IPS-15b (cell line): ENCODE data around the gene TRIM62.

ENCODE experiments used
- H3K27me3 ChIP-seq: one replicate; pipeline ENCODE4 v1.6.1; 2013; ENCODE audit warnings: low read length; ENCODE audit not compliant: control insufficient read depth, insufficient read depth
- H3K36me3 ChIP-seq: one replicate; pipeline ENCODE4 v1.6.1; 2013; ENCODE audit warnings: low read length; ENCODE audit not compliant: control insufficient read depth, insufficient read depth
- H3K4me1 ChIP-seq: one replicate; pipeline ENCODE4 v1.6.1; 2013; ENCODE audit warnings: mild to moderate bottlenecking, low read length; ENCODE audit not compliant: control insufficient read depth, insufficient read depth
- H3K4me3 ChIP-seq: one replicate; pipeline ENCODE4 v1.5.1; 2013; ENCODE audit warnings: low read depth, low read length
- H3K9ac ChIP-seq: one replicate; pipeline ENCODE4 v1.6.1; 2013; ENCODE audit warnings: low read depth, mild to moderate bottlenecking, low read length
- H3K9me3 ChIP-seq: one replicate; pipeline ENCODE4 v1.6.1; 2013; ENCODE audit warnings: mild to moderate bottlenecking, low read length; ENCODE audit not compliant: control insufficient read depth, insufficient read depth

The TRIM62 gene

GRCh38 chr1:33167650-33168447 is 14.0 kb downstream of the TRIM62 start:
- Histone ChIP-seq H3K9me3 (no peaks in the 10 kb centered on the region), H3K27me3 (no peaks in the 10 kb centered on the region), H3K36me3 (no peaks in the 10 kb centered on the region), H3K4me1 (peaks cover 8% of the 10 kb centered on the region), H3K4me3 (no peak overlapping the region), H3K9ac (no peak overlapping the region)

DNA sequence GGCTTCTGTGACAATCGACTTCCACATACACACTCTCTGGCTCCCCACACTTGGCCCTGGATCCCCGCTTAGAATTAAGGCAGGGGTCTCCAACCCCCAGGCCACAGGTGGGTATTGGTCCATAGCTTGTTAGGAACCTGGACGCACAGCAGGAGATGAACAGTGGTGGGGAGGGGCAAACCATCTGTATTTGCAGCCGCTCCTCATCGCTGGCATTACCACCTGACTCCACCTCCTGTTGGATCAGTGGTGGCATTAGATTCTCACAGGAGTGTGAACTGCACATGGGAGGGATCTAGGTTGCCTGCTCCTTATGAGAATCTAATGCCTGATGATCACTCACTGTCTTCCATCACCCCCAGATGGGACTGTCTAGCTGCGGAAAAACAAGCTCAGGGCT is 16.0 kb downstream of the TRIM62 start:
- H3K9me3 ChIP-seq = no peaks in the 10 kb centered on the region
- H3K4me1 ChIP-seq = peaks cover 13% of the 10 kb centered on the region
- H3K9ac ChIP-seq = no peak overlapping the region
- H3K36me3 ChIP-seq = no peaks in the 10 kb centered on the region
- H3K4me3 ChIP-seq = no peak overlapping the region
- no peaks in the 10 kb centered on the region for H3K27me3 ChIP-seq

DNA sequence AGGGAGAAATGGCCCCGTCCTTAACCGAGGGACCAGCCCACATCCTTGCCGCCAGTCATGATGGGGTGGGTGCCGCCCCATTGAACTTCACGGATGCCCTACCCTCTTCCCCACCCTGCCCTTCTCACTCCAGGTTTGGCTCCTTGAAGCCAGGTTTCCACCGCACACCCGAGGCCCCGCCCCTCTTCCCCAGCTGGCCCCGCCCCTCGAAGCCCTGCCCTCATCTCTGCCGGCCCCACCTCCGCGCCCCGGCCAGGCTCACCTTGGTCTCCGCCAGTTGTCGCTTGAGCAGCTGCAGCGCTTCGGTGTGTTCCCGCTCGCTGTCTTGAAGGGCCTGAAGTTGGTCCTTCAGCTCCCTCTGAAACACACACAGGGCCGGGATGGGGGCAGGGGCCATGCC is 16.6 kb downstream of the TRIM62 start:
- peaks cover 14% of the 10 kb centered on the region for H3K4me1 ChIP-seq
- H3K36me3 ChIP-seq = no peaks in the 10 kb centered on the region
- H3K9ac ChIP-seq = no peak overlapping the region
- no peaks in the 10 kb centered on the region for H3K9me3 ChIP-seq
- no peak overlapping the region for H3K4me3 ChIP-seq
- no peaks in the 10 kb centered on the region for H3K27me3 ChIP-seq

GRCh38 chr1:33163621-33164519 is 18.0 kb downstream of the TRIM62 start:
- peaks cover 14% of the 10 kb centered on the region for H3K4me1 ChIP-seq
- H3K4me3 ChIP-seq = no peak overlapping the region

DNA sequence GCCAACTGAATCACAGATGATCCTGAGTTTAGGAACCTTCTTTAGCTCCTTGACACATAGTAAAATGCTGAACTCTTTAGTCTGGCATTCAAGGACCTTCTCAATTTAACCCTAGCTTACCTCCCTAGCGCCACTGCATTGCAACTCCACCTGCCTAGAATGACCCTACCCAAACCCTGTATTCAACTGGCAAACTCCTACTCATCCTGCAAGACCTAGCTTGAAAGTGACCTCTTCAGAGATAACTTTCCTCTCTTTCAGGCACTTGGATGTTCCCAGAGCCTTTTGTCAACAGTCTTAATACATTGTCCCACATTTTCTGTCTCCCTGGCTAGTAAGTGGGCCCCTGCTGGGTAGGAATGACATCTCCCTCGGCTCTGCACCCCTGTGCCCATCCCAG is 19.7 kb downstream of the TRIM62 start:
- H3K9ac ChIP-seq = no peak overlapping the region
- peaks cover 14% of the 10 kb centered on the region for H3K4me1 ChIP-seq
- no peaks in the 10 kb centered on the region for H3K9me3 ChIP-seq
- H3K36me3 ChIP-seq = peaks cover 6% of the 10 kb centered on the region
- no peaks in the 10 kb centered on the region for H3K27me3 ChIP-seq
- H3K4me3 ChIP-seq = no peak overlapping the region

More at GRCh38 chr1:33163621-33164519, 18.0 kb downstream of the TRIM62 start:
- no peaks in the 10 kb centered on the region for H3K9me3 ChIP-seq
- no peaks in the 10 kb centered on the region for H3K27me3 ChIP-seq
- H3K36me3 ChIP-seq = peaks cover 3% of the 10 kb centered on the region
- H3K9ac ChIP-seq = no peak overlapping the region

GRCh38 chr1:33161061-33161681 is 20.7 kb downstream of the TRIM62 start:
- Histone ChIP-seq H3K4me3 (no peak overlapping the region), H3K9ac (no peak overlapping the region)

DNA sequence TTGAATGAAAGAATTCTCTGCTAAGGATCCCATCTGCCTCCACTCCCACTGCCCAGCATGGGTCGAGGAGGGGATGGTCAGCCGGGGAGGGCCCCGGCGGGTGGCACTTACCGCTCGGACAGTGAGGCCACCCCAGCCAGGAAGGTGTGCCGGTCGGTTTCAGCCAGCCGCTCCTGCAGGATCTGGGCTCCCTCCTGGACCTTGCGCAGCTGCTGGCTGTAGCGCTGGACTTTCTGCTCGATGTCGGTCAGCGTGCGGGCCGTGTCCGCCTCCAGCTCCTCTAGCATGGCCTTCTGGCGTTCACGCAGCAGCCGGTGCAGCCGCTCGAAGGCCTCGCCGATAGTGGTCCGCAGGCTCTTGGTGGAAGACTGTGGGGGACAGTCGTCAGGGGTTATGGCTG is 22.3 kb downstream of the TRIM62 start:
- no peak overlapping the region for H3K4me3 ChIP-seq
- peaks cover 11% of the 10 kb centered on the region for H3K4me1 ChIP-seq
- no peaks in the 10 kb centered on the region for H3K27me3 ChIP-seq
- no peaks in the 10 kb centered on the region for H3K9me3 ChIP-seq
- no peak overlapping the region for H3K9ac ChIP-seq
- H3K36me3 ChIP-seq = peaks cover 8% of the 10 kb centered on the region

More at GRCh38 chr1:33161061-33161681, 20.7 kb downstream of the TRIM62 start:
- H3K27me3 ChIP-seq = no peaks in the 10 kb centered on the region
- H3K9me3 ChIP-seq = no peaks in the 10 kb centered on the region
- peaks cover 6% of the 10 kb centered on the region for H3K36me3 ChIP-seq
- H3K4me1 ChIP-seq = peaks cover 14% of the 10 kb centered on the region

DNA sequence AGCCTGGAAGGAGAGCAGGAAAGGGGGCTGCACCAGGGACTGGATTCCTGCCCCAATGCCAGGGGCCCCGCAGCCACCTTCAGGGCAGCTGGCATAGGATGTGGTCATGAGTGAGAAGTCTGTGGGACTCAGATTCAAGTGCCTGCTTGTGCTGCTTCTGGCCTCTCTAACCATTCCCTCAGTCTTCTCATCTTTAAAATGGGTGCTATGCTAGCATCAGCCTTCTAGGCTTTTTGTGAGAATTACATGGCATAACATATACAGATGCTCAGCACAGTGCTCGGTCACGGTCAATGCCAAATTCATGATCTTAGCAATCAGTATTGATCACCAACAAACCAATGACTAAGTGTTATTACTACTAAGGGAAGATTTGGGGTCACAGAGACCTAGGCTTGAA is 23.5 kb downstream of the TRIM62 start:
- Histone ChIP-seq H3K36me3 (peaks cover 8% of the 10 kb centered on the region), H3K4me1 (peaks cover 10% of the 10 kb centered on the region), H3K27me3 (no peaks in the 10 kb centered on the region), H3K9ac (no peak overlapping the region), H3K9me3 (no peaks in the 10 kb centered on the region), H3K4me3 (no peak overlapping the region)

- Histone ChIP-seq H3K9ac (no peak overlapping the region), H3K27me3 (no peaks in the 10 kb centered on the region), H3K9me3 (no peaks in the 10 kb centered on the region)
Measured at GRCh38 chr1:33157131-33157530, 24.7 kb downstream of the TRIM62 start.

GRCh38 chr1:33155877-33156538 is 25.8 kb downstream of the TRIM62 start:
- Histone ChIP-seq H3K36me3 (peaks cover 8% of the 10 kb centered on the region), H3K9ac (no peak overlapping the region), H3K4me1 (peaks cover 21% of the 10 kb centered on the region), H3K4me3 (no peak overlapping the region), H3K9me3 (no peaks in the 10 kb centered on the region), H3K27me3 (no peaks in the 10 kb centered on the region)

More at GRCh38 chr1:33157131-33157530, 24.7 kb downstream of the TRIM62 start:
- Histone ChIP-seq H3K36me3 (peaks cover 8% of the 10 kb centered on the region), H3K4me1 (peaks cover 18% of the 10 kb centered on the region), H3K4me3 (no peak overlapping the region)

DNA sequence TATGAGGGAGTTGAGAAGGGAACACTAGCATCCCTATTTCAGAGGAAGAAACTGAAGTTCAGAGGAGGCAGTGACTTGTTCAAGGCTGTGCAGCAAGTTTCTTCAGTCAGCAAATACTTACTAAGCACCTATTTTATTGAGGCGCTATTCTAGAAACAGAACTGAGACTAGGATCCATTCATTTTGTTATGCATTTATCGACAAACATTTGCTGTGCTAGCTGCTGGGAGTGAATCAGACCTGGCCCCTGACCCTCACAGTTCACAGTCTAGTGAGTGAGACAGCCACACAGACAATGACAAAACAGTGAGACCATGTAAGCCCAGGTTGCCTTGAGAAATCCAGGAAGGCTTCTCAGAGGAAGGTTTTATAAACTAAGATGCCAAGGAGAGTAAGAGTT is 28.2 kb downstream of the TRIM62 start:
- no peak overlapping the region for H3K9ac ChIP-seq
- H3K36me3 ChIP-seq = peaks cover 5% of the 10 kb centered on the region
- H3K27me3 ChIP-seq = no peaks in the 10 kb centered on the region
- H3K4me3 ChIP-seq = no peak overlapping the region
- no peaks in the 10 kb centered on the region for H3K9me3 ChIP-seq
- H3K4me1 ChIP-seq = peaks cover 17% of the 10 kb centered on the region
